Testis (tissue), 3 donors: ENCODE data around the gene CNPY1. TPM values are rescaled to one million over a fixed set of nuclear protein-coding genes. Genes with fewer than 3 reads are reported as not detected.

Source experiments
- DNase-seq: peaks from one replicate; pipeline ENCODE4 v3.0.0-alpha.2; 2019
- H3K27ac ChIP-seq, 2 donors: fragments of 200-600 bp; sonication (generic); one replicate each; pipeline ENCODE4 v1.5.1; 2019
- H3K27me3 ChIP-seq: fragments of 200-600 bp; sonication (generic); one replicate; pipeline ENCODE4 v1.5.1; 2019
- H3K36me3 ChIP-seq: fragments of 200-600 bp; sonication (generic); one replicate; pipeline ENCODE4 v1.5.1; 2017; ENCODE audit warnings: low read depth; ENCODE audit errors: missing control alignments
- H3K4me1 ChIP-seq: fragments of 200-600 bp; sonication (generic); one replicate; pipeline ENCODE4 v1.5.1; 2019
- H3K4me3 ChIP-seq, 2 donors: fragments of 200-600 bp; sonication (generic); one replicate each; pipeline ENCODE4 v1.5.1; 2017 to 2019
- H3K9me3 ChIP-seq: fragments of 200-600 bp; sonication (generic); one replicate; pipeline ENCODE4 v1.5.1; 2017
- CTCF ChIP-seq, 3 experiments: fragments of 450-650 bp in 2 of 3; fragments of 200-600 bp in 1 of 3; sonication (generic) in 1 of 3; IDR thresholded peaks; one replicate each; pipeline ENCODE4 v1.5.1; 2016 to 2019; ENCODE audit warnings: antibody characterized with exemption in 3 of 3, mild to moderate bottlenecking in 2 of 3, moderate library complexity in 1 of 3
- POLR2A ChIP-seq: fragments of 450-650 bp; IDR thresholded peaks from one replicate; pipeline ENCODE4 v1.6.1; 2017; ENCODE audit warnings: antibody characterized with exemption, mild to moderate bottlenecking, moderate library complexity
- WGBS, 2 donors: methylation state at CpG; one replicate each; pipeline ENCODE4 v1.1.5; 2018; 5-methylcytosine and 5-hydroxymethylcytosine counted together
- intact Hi-C: fragments of 100-400 bp; cut with DNase I; formaldehyde crosslinking; loops from one replicate; pipeline ENCODE4 v1.15.1; 2023; ENCODE audit warnings: low total_unique reads
- polyA plus RNA-seq: library from polyadenylated mRNA; stranded (reverse); fragments of 350-450 nt; fragmentation: Illumina TruSeq; extraction: RNeasy Lipid Tissue Mini Kit (QIAGEN cat#74804); gene quantifications from one replicate; pipeline ENCODE4 v1.2.3, GENCODE V29; 2014; ENCODE audit warnings: low read depth, low replicate concordance; ENCODE audit not compliant: insufficient read depth
- total RNA-seq, 2 donors: library from RNA; depleted of rRNA; stranded (reverse); fragments of >200 nt; gene quantifications; one replicate each; pipeline ENCODE4 v1.2.3, GENCODE V29; 2016

Gene CNPY1
- total and polyA plus RNA-seq, 3 donors from 2014 or later, result 0.25 to 0.47 (median 0.31) TPM

- Histone ChIP-seq H3K4me3 (no peak overlapping the region), H3K4me1 (peaks cover 10% of the 10 kb centered on the region), H3K9me3 (no peaks in the 10 kb centered on the region), H3K27me3 (peaks cover 7% of the 10 kb centered on the region), H3K27ac (no peak overlapping the region), H3K36me3 (no peaks in the 10 kb centered on the region)
- WGBS, 2 donors, result 87 to 92% methylated on average over 4 of the region's 4 CpGs
- no peak for TF ChIP-seq CTCF (IDR thresholded peaks at IDR 0.05)
- TF ChIP-seq POLR2A, result no peak
- no peak for DNase-seq
- intact Hi-C loops, result no loop called here
Measured at GRCh38 chr7:155529346-155529745, 17.0 kb downstream of the CNPY1 start.

- Histone ChIP-seq H3K4me1 (no peaks in the 10 kb centered on the region), H3K9me3 (no peaks in the 10 kb centered on the region), H3K4me3 (no peak overlapping the region), H3K27me3 (peaks cover 7% of the 10 kb centered on the region), H3K27ac (no peak overlapping the region), H3K36me3 (no peaks in the 10 kb centered on the region)
- no peak for DNase-seq
- TF ChIP-seq CTCF (IDR thresholded peaks at IDR 0.05), result no peak
- no peak for TF ChIP-seq POLR2A
- 92 to 96% methylated on average over 7 of the region's 7 CpGs for WGBS, 2 donors
- intact Hi-C loops, result no loop called here
Measured at GRCh38 chr7:155527664-155528063, 18.7 kb downstream of the CNPY1 start.

- WGBS, 2 donors, result 79 to 80% methylated on average over 13 of the region's 13 CpGs
- TF ChIP-seq POLR2A (no peak), CTCF (IDR thresholded peaks at IDR 0.05) (no peak)
- H3K27ac ChIP-seq, result no peak overlapping the region
- peaks cover under 1% of the 10 kb centered on the region for H3K27me3 ChIP-seq
- intact Hi-C loops, result no loop called here
- H3K9me3 ChIP-seq, result no peaks in the 10 kb centered on the region
- no peaks in the 10 kb centered on the region for H3K4me1 ChIP-seq
- DNase-seq, result no peak
- no peak overlapping the region for H3K4me3 ChIP-seq
- H3K36me3 ChIP-seq, result no peaks in the 10 kb centered on the region
Measured at GRCh38 chr7:155526225-155526624, 20.1 kb downstream of the CNPY1 start.

- Histone ChIP-seq H3K27me3 (no peaks in the 10 kb centered on the region), H3K4me3 (no peak overlapping the region), H3K9me3 (no peaks in the 10 kb centered on the region), H3K4me1 (no peaks in the 10 kb centered on the region), H3K27ac (no peak overlapping the region), H3K36me3 (no peaks in the 10 kb centered on the region)
- 81% methylated on average over 10 to 11 of the region's 11 CpGs for WGBS, 2 donors
- no peak for DNase-seq
- TF ChIP-seq POLR2A (no peak), CTCF (IDR thresholded peaks at IDR 0.05) (no peak)
- intact Hi-C loops, result no loop called here
Measured at GRCh38 chr7:155524018-155524556, 22.3 kb downstream of the CNPY1 start.

GRCh38 chr7:155523168-155523675 lies 23.1 kb downstream of the CNPY1 start:
- H3K9me3 ChIP-seq, result no peaks in the 10 kb centered on the region
- no peak for DNase-seq
- no peaks in the 10 kb centered on the region for H3K4me1 ChIP-seq
- H3K27me3 ChIP-seq, result no peaks in the 10 kb centered on the region
- intact Hi-C loops, result no loop called here
- no peaks in the 10 kb centered on the region for H3K36me3 ChIP-seq
- WGBS, 2 donors, result 80 to 83% methylated on average over 16 of the region's 16 CpGs
- no peak overlapping the region for H3K4me3 ChIP-seq
- TF ChIP-seq POLR2A, result no peak
- no peak for TF ChIP-seq CTCF (IDR thresholded peaks at IDR 0.05)
- H3K27ac ChIP-seq, result no peak overlapping the region
